Stomach (tissue), 9 donors: ENCODE measurements around the gene PCLO. TPM values are rescaled to one million over a fixed set of nuclear protein-coding genes. Genes with fewer than 3 reads are reported as not detected.

Experiments
- DNase-seq, 2 donors: peaks; one replicate each; pipeline versions ENCODE4 v3.0.0 to v3.0.0-alpha.2; 2013 to 2019
- H3K27ac ChIP-seq, 5 donors: fragments of 200-600 bp in 4 of 5; sonication (generic) in 4 of 5; one replicate each; pipeline ENCODE4 v1.5.1; 2013 to 2019; ENCODE audit warnings: mild to moderate bottlenecking in 1 of 5, moderate library complexity in 1 of 5
- H3K27me3 ChIP-seq, 3 donors: fragments of 200-600 bp; sonication (generic); one replicate each; pipeline ENCODE4 v1.5.1; 2017 to 2019; ENCODE audit warnings: mixed run types in 1 of 3
- H3K36me3 ChIP-seq, 4 donors: fragments of 200-600 bp; sonication (generic); 1 replicate in 3 of 4; 2 replicates in 1 of 4; pipeline ENCODE4 v1.5.1; 2016 to 2019
- H3K4me1 ChIP-seq, 4 donors: fragments of 200-600 bp; sonication (generic); one replicate each; pipeline ENCODE4 v1.5.1; 2016 to 2019
- H3K4me3 ChIP-seq, 4 donors: fragments of 200-600 bp; sonication (generic) in 3 of 4; one replicate each; pipeline ENCODE4 v1.5.1; 2016 to 2019; ENCODE audit warnings: mild to moderate bottlenecking in 1 of 4
- H3K9me3 ChIP-seq, 4 donors: fragments of 200-600 bp; sonication (generic); one replicate each; pipeline ENCODE4 v1.5.1; 2016 to 2019
- CTCF ChIP-seq, 7 experiments: fragments of 450-650 bp in 4 of 7; fragments of 200-600 bp in 3 of 7; sonication (generic) in 3 of 7; IDR thresholded peaks; one replicate each; pipeline ENCODE4 v1.5.1; 2016 to 2019; ENCODE audit warnings: antibody characterized with exemption in 7 of 7, control low read depth in 2 of 7, mild to moderate bottlenecking in 1 of 7
- EP300 ChIP-seq: sonication (generic); formaldehyde crosslinking; IDR thresholded peaks from one replicate; pipeline ENCODE4 v1.6.1; 2017; ENCODE audit warnings: antibody characterized with exemption
- POLR2A ChIP-seq, 4 donors: fragments of 450-650 bp; IDR thresholded peaks; one replicate each; pipeline ENCODE4 v1.6.1; 2016; ENCODE audit warnings: antibody characterized with exemption in 4 of 4, control low read depth in 2 of 4, mild to moderate bottlenecking in 1 of 4, moderate library complexity in 1 of 4
- POLR2AphosphoS5 ChIP-seq, 3 donors: sonication (generic); formaldehyde crosslinking; IDR thresholded peaks; one replicate each; pipeline ENCODE4 v1.6.1; 2016; ENCODE audit warnings: antibody characterized with exemption in 3 of 3
- WGBS, 5 donors: extraction: QIAGEN DNeasy Blood & Tissue Kit in 3 of 5; methylation state at CpG; one replicate each; pipeline versions ENCODE4 v1.1.5 to v1.1.7; 2013 to 2018; 5-methylcytosine and 5-hydroxymethylcytosine counted together
- intact Hi-C: fragments of 100-400 bp; cut with DNase I; formaldehyde crosslinking; loops from one replicate; pipeline ENCODE4 v1.15.1; 2023; ENCODE audit warnings: low total_unique reads
- polyA plus RNA-seq, 3 donors: library from polyadenylated mRNA; stranded (reverse); fragments of 200-250 nt; gene quantifications; one replicate each; pipeline ENCODE4 v1.2.3, GENCODE V29; 2013
- total RNA-seq, 5 donors: library from RNA; depleted of rRNA; stranded (reverse); fragments of >200 nt; gene quantifications; one replicate each; pipeline versions ENCODE4 v1.1.0 to v1.2.3, GENCODE V29; 2014 to 2016
- donor health status: healthy with polysubstance abuse.
- donor health status: Bipolar disorder and iron deficiency.
- donor health status: healthy.

Gene PCLO
- total and polyA plus RNA-seq, 8 donors: 0.31 to 8.1 (median 3.9) TPM

DNA sequence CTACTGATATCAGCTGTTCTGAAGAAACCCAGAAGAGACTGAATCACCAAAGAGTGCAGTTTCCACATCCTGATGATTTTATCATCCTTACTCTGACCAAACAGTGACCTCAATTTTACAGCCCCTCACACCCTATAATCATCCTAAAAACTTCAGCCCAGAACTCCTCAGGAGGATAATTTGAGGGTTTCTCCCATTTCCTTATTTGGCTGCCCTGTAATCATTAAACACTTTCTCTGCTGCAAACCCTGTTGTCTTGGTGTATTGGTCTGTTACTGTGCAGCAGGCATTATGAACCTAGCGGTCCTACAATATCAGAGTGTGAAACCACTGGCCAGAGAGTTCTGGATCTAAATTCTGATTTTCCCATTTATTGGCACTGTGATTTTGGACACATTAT lies 141.7 kb downstream of the PCLO start:
- Histone ChIP-seq H3K9me3 (peaks cover 0 to 23% (median 14%) of the 10 kb centered on the region in 4 donors), H3K4me1 (no peaks in the 10 kb centered on the region)
- WGBS, 5 donors: 82 to 96% (median 93%) methylated on average over 1 of the region's 1 CpG

GRCh38 chr7:83020161-83020560 lies 142.5 kb downstream of the PCLO start:
- intact Hi-C loops: no loop called here
- no peak overlapping the region for H3K27ac ChIP-seq
- no peak for DNase-seq
- TF ChIP-seq CTCF (IDR thresholded peaks at IDR 0.05): no peak
- TF ChIP-seq POLR2AphosphoS5 (IDR thresholded peaks at IDR 0.05): no peak
- TF ChIP-seq POLR2A (IDR thresholded peaks at IDR 0.05): no peak
- TF ChIP-seq EP300: no peak
- H3K9me3 ChIP-seq: peaks cover 0 to 23% (median 14%) of the 10 kb centered on the region in 4 donors
- H3K4me1 ChIP-seq: no peaks in the 10 kb centered on the region
- H3K27me3 ChIP-seq: no peaks in the 10 kb centered on the region
- no peaks in the 10 kb centered on the region for H3K36me3 ChIP-seq
- WGBS, 5 donors: 80 to 96% (median 90%) methylated on average over 1 of the region's 1 CpG
- no peak overlapping the region for H3K4me3 ChIP-seq

More for the DNA sequence above, 141.7 kb downstream of the PCLO start:
- no peak overlapping the region for H3K4me3 ChIP-seq
- DNase-seq: no peak
- intact Hi-C loops: no loop called here
- no peaks in the 10 kb centered on the region for H3K36me3 ChIP-seq
- no peak for TF ChIP-seq POLR2A (IDR thresholded peaks at IDR 0.05)
- no peak for TF ChIP-seq POLR2AphosphoS5 (IDR thresholded peaks at IDR 0.05)
- no peak for TF ChIP-seq EP300
- no peak for TF ChIP-seq CTCF (IDR thresholded peaks at IDR 0.05)
- H3K27ac ChIP-seq: no peak overlapping the region
- H3K27me3 ChIP-seq: no peaks in the 10 kb centered on the region

GRCh38 chr7:83015916-83016315 lies 146.8 kb downstream of the PCLO start:
- intact Hi-C loops: no loop called here
- no peak overlapping the region for H3K4me3 ChIP-seq
- DNase-seq: no peak
- no peaks in the 10 kb centered on the region for H3K4me1 ChIP-seq
- WGBS, 5 donors: 50 to 61% (median 56%) methylated on average over 2 of the region's 2 CpGs
- no peak for TF ChIP-seq POLR2A (IDR thresholded peaks at IDR 0.05)
- TF ChIP-seq EP300: no peak
- TF ChIP-seq POLR2AphosphoS5 (IDR thresholded peaks at IDR 0.05): no peak
- TF ChIP-seq CTCF (IDR thresholded peaks at IDR 0.05): no peak
- no peak overlapping the region for H3K27ac ChIP-seq
- peaks cover 0 to 5% (median 2%) of the 10 kb centered on the region in 4 donors for H3K9me3 ChIP-seq
- no peaks in the 10 kb centered on the region for H3K27me3 ChIP-seq
- no peaks in the 10 kb centered on the region for H3K36me3 ChIP-seq

DNA sequence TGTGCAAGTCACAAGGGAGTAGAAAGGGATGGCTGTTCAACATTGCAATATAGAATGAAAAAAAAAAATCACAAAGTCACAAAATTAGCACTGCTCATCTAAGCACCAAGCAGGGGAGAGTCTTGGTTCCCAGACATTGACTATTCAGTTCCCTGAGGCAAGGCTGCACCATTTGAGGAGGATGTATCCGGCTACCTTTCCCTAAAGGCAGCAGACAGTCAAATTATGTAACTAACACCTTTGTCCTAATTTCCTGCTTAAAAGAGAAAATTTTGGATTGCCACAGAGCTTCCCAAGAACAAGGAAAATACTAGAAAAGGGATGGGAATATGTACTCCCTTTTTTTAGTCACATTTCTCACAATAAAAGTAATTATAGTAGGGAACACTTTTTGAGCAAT lies 148.1 kb downstream of the PCLO start:
- TF ChIP-seq EP300 (no peak), POLR2A (IDR thresholded peaks at IDR 0.05) (no peak), CTCF (IDR thresholded peaks at IDR 0.05) (no peak), POLR2AphosphoS5 (IDR thresholded peaks at IDR 0.05) (no peak)
- no peaks in the 10 kb centered on the region for H3K9me3 ChIP-seq
- intact Hi-C loops: no loop called here
- WGBS, 5 donors: 91 to 97% (median 94%) methylated on average over 1 of the region's 1 CpG
- H3K36me3 ChIP-seq: no peaks in the 10 kb centered on the region
- H3K4me1 ChIP-seq: no peaks in the 10 kb centered on the region
- no peak overlapping the region for H3K27ac ChIP-seq
- no peak for DNase-seq
- no peaks in the 10 kb centered on the region for H3K27me3 ChIP-seq
- no peak overlapping the region for H3K4me3 ChIP-seq
